IgD-negative memory B cell (primary cell): ENCODE results near the gene CARMIL1. TPM values are rescaled to one million over a fixed set of nuclear protein-coding genes. Genes with fewer than 3 reads are reported as not detected.

ENCODE experiments used
- H3K27ac Mint-ChIP-seq, 3 donors: one replicate each; pipeline ENCODE4 v1.8.0; 2020 to 2022; ENCODE audit warnings: mild to moderate bottlenecking in 3 of 3, mixed read lengths in 3 of 3, moderate library complexity in 1 of 3
- H3K27me3 Mint-ChIP-seq: one replicate; pipeline ENCODE4 v1.8.0; 2021; ENCODE audit warnings: mixed read lengths
- H3K36me3 Mint-ChIP-seq: one replicate; pipeline ENCODE4 v1.8.0; 2020; ENCODE audit warnings: mild to moderate bottlenecking, mixed read lengths
- H3K4me1 Mint-ChIP-seq, 3 donors: one replicate each; pipeline ENCODE4 v1.8.0; 2020 to 2022; ENCODE audit warnings: mixed read lengths in 3 of 3, mild to moderate bottlenecking in 1 of 3
- H3K4me3 Mint-ChIP-seq, 4 donors: one replicate each; pipeline ENCODE4 v1.8.0; 2020 to 2022; ENCODE audit warnings: mild to moderate bottlenecking in 4 of 4, mixed read lengths in 4 of 4, moderate library complexity in 3 of 4
- H3K9me3 Mint-ChIP-seq, 3 donors: one replicate each; pipeline ENCODE4 v1.8.0; 2020 to 2021; ENCODE audit warnings: mixed read lengths in 3 of 3, mild to moderate bottlenecking in 1 of 3
- polyA plus RNA-seq: library from polyadenylated mRNA; unstranded; fragments of 300-500 nt; fragmentation: Illumina TruSeq; gene quantifications from one replicate; pipeline ENCODE4 v1.2.3, GENCODE V29; 2021

The CARMIL1 gene
- polyA plus RNA-seq, 1 donor from 2014 or later, result 1.1 TPM

- Mint-ChIP-seq H3K27ac (no peak overlapping the region), H3K27me3 (peaks cover 27% of the 10 kb centered on the region), H3K4me1 (no peaks in the 10 kb centered on the region), H3K36me3 (no peaks in the 10 kb centered on the region), H3K4me3 (no peak overlapping the region), H3K9me3 (peaks cover 0 to 11% (median 3%) of the 10 kb centered on the region in 3 donors)
Measured at GRCh38 chr6:25641940-25642666, 362.9 kb downstream of the CARMIL1 start.

GRCh38 chr6:25642667-25643328, 363.6 kb downstream of the CARMIL1 start:
- Mint-ChIP-seq H3K4me1 (no peaks in the 10 kb centered on the region), H3K9me3 (peaks cover 0 to 11% (median 3%) of the 10 kb centered on the region in 3 donors), H3K27ac (no peak overlapping the region), H3K27me3 (peaks cover 27% of the 10 kb centered on the region), H3K4me3 (no peak overlapping the region), H3K36me3 (no peaks in the 10 kb centered on the region)

GRCh38 chr6:25645916-25646315, 366.7 kb downstream of the CARMIL1 start:
- Mint-ChIP-seq H3K4me1 (no peaks in the 10 kb centered on the region), H3K27me3 (peaks cover 26% of the 10 kb centered on the region), H3K27ac (no peak overlapping the region), H3K9me3 (peaks cover 0 to 7% (median 0%) of the 10 kb centered on the region in 3 donors), H3K36me3 (no peaks in the 10 kb centered on the region), H3K4me3 (no peak overlapping the region)

- H3K9me3 Mint-ChIP-seq, result peaks cover 0 to 4% (median 0%) of the 10 kb centered on the region in 3 donors
- no peaks in the 10 kb centered on the region for H3K36me3 Mint-ChIP-seq
- no peak overlapping the region for H3K27ac Mint-ChIP-seq
- peaks cover 0 to 2% (median 0%) of the 10 kb centered on the region in 3 donors for H3K4me1 Mint-ChIP-seq
- peaks cover 24% of the 10 kb centered on the region for H3K27me3 Mint-ChIP-seq
- H3K4me3 Mint-ChIP-seq, result no peak overlapping the region
Measured at GRCh38 chr6:25649611-25650010, 370.4 kb downstream of the CARMIL1 start.

- Mint-ChIP-seq H3K4me1 (peaks cover 0 to 2% (median 0%) of the 10 kb centered on the region in 3 donors), H3K36me3 (no peaks in the 10 kb centered on the region), H3K4me3 (no peak within 1 kb of the TSS), H3K27me3 (peaks cover 22% of the 10 kb centered on the region), H3K27ac (no peak within 1 kb of the TSS), H3K9me3 (peaks cover 0 to 7% (median 0%) of the 10 kb centered on the region in 3 donors)
Measured at GRCh38 chr6:25652007-25652515, 372.9 kb downstream of the CARMIL1 start, which contains the start of gene SCGN. TSS of gene SCGN (plus strand) at chr6:25652215. CDS start at chr6:25652404, 189 bp downstream.

GRCh38 chr6:25655723-25656122, 376.5 kb downstream of the CARMIL1 start:
- no peaks in the 10 kb centered on the region for H3K36me3 Mint-ChIP-seq
- peaks cover 21% of the 10 kb centered on the region for H3K27me3 Mint-ChIP-seq
- no peak overlapping the region for H3K4me3 Mint-ChIP-seq
- peaks cover 0 to 9% (median 0%) of the 10 kb centered on the region in 3 donors for H3K9me3 Mint-ChIP-seq
- peaks cover 0 to 2% (median 0%) of the 10 kb centered on the region in 3 donors for H3K4me1 Mint-ChIP-seq
- no peak overlapping the region for H3K27ac Mint-ChIP-seq

GRCh38 chr6:25659633-25660368, 380.6 kb downstream of the CARMIL1 start:
- Mint-ChIP-seq H3K4me1 (no peaks in the 10 kb centered on the region), H3K27me3 (peaks cover 9% of the 10 kb centered on the region), H3K36me3 (no peaks in the 10 kb centered on the region), H3K27ac (no peak overlapping the region), H3K9me3 (peaks cover 0 to 3% (median 0%) of the 10 kb centered on the region in 3 donors), H3K4me3 (no peak overlapping the region)

- H3K27me3 Mint-ChIP-seq, result peaks cover 7% of the 10 kb centered on the region
- H3K36me3 Mint-ChIP-seq, result no peaks in the 10 kb centered on the region
- H3K4me1 Mint-ChIP-seq, result no peaks in the 10 kb centered on the region
- no peak overlapping the region for H3K4me3 Mint-ChIP-seq
- H3K27ac Mint-ChIP-seq, result no peak overlapping the region
- peaks cover 0 to 2% (median 0%) of the 10 kb centered on the region in 3 donors for H3K9me3 Mint-ChIP-seq
Measured at GRCh38 chr6:25660512-25660911, 381.3 kb downstream of the CARMIL1 start.

- Mint-ChIP-seq H3K36me3 (no peaks in the 10 kb centered on the region), H3K27ac (no peak overlapping the region), H3K4me1 (no peaks in the 10 kb centered on the region), H3K9me3 (peaks cover 0 to 2% (median 0%) of the 10 kb centered on the region in 3 donors), H3K4me3 (no peak overlapping the region), H3K27me3 (peaks cover 7% of the 10 kb centered on the region)
Measured at GRCh38 chr6:25661129-25661779, 382.1 kb downstream of the CARMIL1 start.

GRCh38 chr6:25665455-25665854, 386.3 kb downstream of the CARMIL1 start:
- H3K36me3 Mint-ChIP-seq, result no peaks in the 10 kb centered on the region
- peaks cover 4% of the 10 kb centered on the region for H3K27me3 Mint-ChIP-seq

GRCh38 chr6:25669413-25669812, 390.2 kb downstream of the CARMIL1 start:
- no peak overlapping the region for H3K27ac Mint-ChIP-seq
- H3K36me3 Mint-ChIP-seq, result no peaks in the 10 kb centered on the region
- H3K9me3 Mint-ChIP-seq, result no peaks in the 10 kb centered on the region
- no peaks in the 10 kb centered on the region for H3K4me1 Mint-ChIP-seq
- H3K4me3 Mint-ChIP-seq, result no peak overlapping the region
- peaks cover 4% of the 10 kb centered on the region for H3K27me3 Mint-ChIP-seq

More at GRCh38 chr6:25665455-25665854, 386.3 kb downstream of the CARMIL1 start:
- Mint-ChIP-seq H3K4me1 (no peaks in the 10 kb centered on the region), H3K9me3 (no peaks in the 10 kb centered on the region), H3K27ac (no peak overlapping the region), H3K4me3 (no peak overlapping the region)
